Measurements from ENCODE around the gene SPTBN5.

Gene SPTBN5

GRCh38 chr15:41809526-41810220, 84.2 kb downstream of the SPTBN5 start:
- Histone ChIP-seq H3K27me3 (ENCODE audit: control insufficient read depth, low read length) (no peaks in the 10 kb centered on the region), H3K79me2 (ENCODE audit: control insufficient read depth, low read length) (no peaks in the 10 kb centered on the region), H3F3A (ENCODE audit: control insufficient read depth, insufficient read depth) (no peaks in the 10 kb centered on the region), H3K36me3 (ENCODE audit: control insufficient read depth, low read length) (no peaks in the 10 kb centered on the region), H3K9me3 (ENCODE audit: control insufficient read depth, insufficient read depth, low read length) (no peaks in the 10 kb centered on the region), H3K4me2 (ENCODE audit: low read length) (no peak overlapping the region), H3K27ac (ENCODE audit: low read depth, low read length) (no peak overlapping the region), H3K9me2 (replicated peaks; ENCODE audit: control insufficient read depth, low read length) (no peaks in the 10 kb centered on the region), H4K20me1 (ENCODE audit: control insufficient read depth, insufficient read depth, low read depth, low read length) (no peaks in the 10 kb centered on the region), H3K4me3 (ENCODE audit: low read length) (no peak overlapping the region), H3K4me1 (ENCODE audit: control insufficient read depth, low read length) (peaks cover 14% of the 10 kb centered on the region)
- no peak for TF ChIP-seq CTCF (IDR thresholded peaks at IDR 0.05; ENCODE audit: low read depth, low read length, poor library complexity, severe bottlenecking)
- TF ChIP-seq EZH2phosphoT487 (IDR thresholded peaks at IDR 0.05; ENCODE audit: borderline replicate concordance, low read length): no peak

GRCh38 chr15:41809121-41809520, 84.7 kb downstream of the SPTBN5 start:
- Histone ChIP-seq H3K36me3 (ENCODE audit: control insufficient read depth, low read length) (no peaks in the 10 kb centered on the region), H3K4me1 (ENCODE audit: control insufficient read depth, low read length) (peaks cover 14% of the 10 kb centered on the region), H3K9me2 (replicated peaks; ENCODE audit: control insufficient read depth, low read length) (no peaks in the 10 kb centered on the region), H3K9me3 (ENCODE audit: control insufficient read depth, insufficient read depth, low read length) (no peaks in the 10 kb centered on the region), H3K27me3 (ENCODE audit: control insufficient read depth, low read length) (no peaks in the 10 kb centered on the region), H3K79me2 (ENCODE audit: control insufficient read depth, low read length) (no peaks in the 10 kb centered on the region), H3K4me2 (ENCODE audit: low read length) (no peak overlapping the region), H3K27ac (ENCODE audit: low read depth, low read length) (no peak overlapping the region), H3K4me3 (ENCODE audit: low read length) (no peak overlapping the region), H3F3A (ENCODE audit: control insufficient read depth, insufficient read depth) (no peaks in the 10 kb centered on the region), H4K20me1 (ENCODE audit: control insufficient read depth, insufficient read depth, low read depth, low read length) (no peaks in the 10 kb centered on the region)
- no peak for TF ChIP-seq EZH2phosphoT487 (IDR thresholded peaks at IDR 0.05; ENCODE audit: borderline replicate concordance, low read length)
- no peak for TF ChIP-seq CTCF (IDR thresholded peaks at IDR 0.05; ENCODE audit: low read depth, low read length, poor library complexity, severe bottlenecking)

- Histone ChIP-seq H3K4me1 (ENCODE audit: control insufficient read depth, low read length) (peaks cover 14% of the 10 kb centered on the region), H3K27me3 (ENCODE audit: control insufficient read depth, low read length) (no peaks in the 10 kb centered on the region), H3K4me2 (ENCODE audit: low read length) (no peak overlapping the region), H3K9me2 (replicated peaks; ENCODE audit: control insufficient read depth, low read length) (no peaks in the 10 kb centered on the region), H3K79me2 (ENCODE audit: control insufficient read depth, low read length) (no peaks in the 10 kb centered on the region), H3F3A (ENCODE audit: control insufficient read depth, insufficient read depth) (no peaks in the 10 kb centered on the region), H3K36me3 (ENCODE audit: control insufficient read depth, low read length) (no peaks in the 10 kb centered on the region), H4K20me1 (ENCODE audit: control insufficient read depth, insufficient read depth, low read depth, low read length) (no peaks in the 10 kb centered on the region), H3K27ac (ENCODE audit: low read depth, low read length) (no peak overlapping the region), H3K9me3 (ENCODE audit: control insufficient read depth, insufficient read depth, low read length) (no peaks in the 10 kb centered on the region), H3K4me3 (ENCODE audit: low read length) (no peak overlapping the region)
- TF ChIP-seq EZH2phosphoT487 (IDR thresholded peaks at IDR 0.05; ENCODE audit: borderline replicate concordance, low read length) (no peak), CTCF (IDR thresholded peaks at IDR 0.05; ENCODE audit: low read depth, low read length, poor library complexity, severe bottlenecking) (no peak)
These were observed 87.3 kb downstream of the SPTBN5 start for GRCh38 chr15:41806291-41807181.

All from DOHH2 (cell line).